Measurements from ENCODE around the gene ERGIC1.
"Not testable (repeated sequence)": the region's sequence is repeated elsewhere in the genome, so short reads cannot be mapped to it uniquely, and the experiment has no call there.

The ERGIC1 gene

GRCh38 chr5:172883066-172883465 lies 49.0 kb downstream of the ERGIC1 start:
- DNase-seq = no peak

DNA sequence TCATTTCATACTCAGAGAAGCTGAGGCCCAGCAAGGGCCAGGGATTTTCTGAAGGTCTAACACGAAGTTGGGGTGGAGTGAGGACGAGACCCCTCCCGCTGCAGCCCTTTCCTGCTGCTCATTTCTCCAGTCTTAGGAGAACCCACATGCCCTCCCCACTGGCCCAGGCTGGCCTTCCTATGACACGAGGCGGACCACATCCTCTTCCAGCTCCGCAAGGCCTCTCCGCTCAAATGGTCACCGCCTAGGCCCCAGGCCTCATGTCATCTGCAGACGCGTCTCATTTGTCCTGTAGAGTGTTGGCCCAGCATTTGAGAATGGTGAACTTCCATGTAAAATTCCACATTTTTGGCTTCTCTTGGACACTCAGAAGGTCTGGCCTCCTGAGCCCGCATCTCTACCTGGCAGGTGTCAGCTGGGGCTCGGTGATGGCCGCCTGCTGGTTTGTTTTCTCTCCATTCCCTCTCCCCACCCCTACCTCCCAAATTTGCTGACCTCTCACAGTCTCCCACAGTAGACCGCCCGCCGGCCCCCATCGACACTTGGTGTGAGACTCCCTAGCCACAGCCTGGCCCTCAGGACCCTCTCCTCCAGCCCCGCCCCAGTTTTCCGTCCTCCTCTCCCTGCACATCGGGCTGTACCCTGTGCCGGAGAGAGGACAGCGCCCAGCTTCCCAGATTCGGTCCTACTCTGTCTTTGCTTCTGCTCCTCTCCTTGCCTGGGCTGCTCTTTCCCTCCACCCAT lies 51.7 kb downstream of the ERGIC1 start:
- no peak for DNase-seq

GRCh38 chr5:172886476-172886875 lies 52.4 kb downstream of the ERGIC1 start:
- no peak for DNase-seq

DNA sequence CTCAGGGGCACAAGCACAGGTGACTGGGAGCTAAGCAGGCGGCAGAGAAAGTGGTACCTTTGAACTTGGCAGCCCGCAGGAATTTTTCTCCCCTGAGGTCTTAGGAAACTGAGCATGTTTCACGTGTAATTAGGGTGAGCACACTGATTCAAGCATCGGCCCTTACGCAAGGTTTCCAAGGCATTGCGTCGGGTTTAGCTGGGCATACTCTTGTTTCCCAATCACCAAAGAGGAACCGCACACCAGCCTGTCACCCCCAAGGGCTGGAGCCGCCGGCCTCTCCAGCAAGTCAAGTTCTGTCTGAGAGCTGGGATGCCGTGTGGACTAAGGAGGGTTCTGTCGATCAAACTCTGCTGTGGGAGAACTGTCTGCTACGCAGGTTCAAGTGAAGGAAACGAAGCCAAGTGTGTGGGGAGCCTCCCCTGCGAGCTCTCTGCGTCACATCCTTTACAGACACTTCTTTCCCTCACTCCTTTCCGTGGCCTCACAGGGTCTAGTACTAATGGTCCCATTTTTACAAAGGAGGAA lies 53.0 kb downstream of the ERGIC1 start:
- no peak for DNase-seq

GRCh38 chr5:172887692-172888091 lies 53.6 kb downstream of the ERGIC1 start:
- DNase-seq = no peak

DNA sequence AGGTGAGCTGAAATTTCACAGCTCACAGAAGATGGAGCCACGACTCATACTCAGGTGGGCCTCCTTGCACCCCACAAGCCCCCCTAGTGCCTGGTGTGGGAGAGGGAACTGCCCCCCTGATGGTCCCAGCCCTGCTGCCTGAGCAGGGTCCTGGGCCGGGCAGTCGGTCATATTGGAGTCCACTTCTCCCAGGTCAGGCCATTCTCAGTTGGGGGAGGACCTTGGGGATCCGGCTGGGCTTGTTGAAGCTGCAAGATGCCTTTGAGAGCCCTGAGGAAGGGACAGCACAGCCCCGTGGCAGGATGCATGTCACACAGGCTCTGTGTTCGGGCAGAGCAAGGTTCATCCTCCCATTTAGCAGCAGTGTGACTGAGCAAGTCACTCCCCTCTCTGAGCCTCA lies 56.6 kb downstream of the ERGIC1 start:
- no peak for DNase-seq

GRCh38 chr5:172891716-172892421 lies 57.8 kb downstream of the ERGIC1 start:
- DNase-seq = no peak

DNA sequence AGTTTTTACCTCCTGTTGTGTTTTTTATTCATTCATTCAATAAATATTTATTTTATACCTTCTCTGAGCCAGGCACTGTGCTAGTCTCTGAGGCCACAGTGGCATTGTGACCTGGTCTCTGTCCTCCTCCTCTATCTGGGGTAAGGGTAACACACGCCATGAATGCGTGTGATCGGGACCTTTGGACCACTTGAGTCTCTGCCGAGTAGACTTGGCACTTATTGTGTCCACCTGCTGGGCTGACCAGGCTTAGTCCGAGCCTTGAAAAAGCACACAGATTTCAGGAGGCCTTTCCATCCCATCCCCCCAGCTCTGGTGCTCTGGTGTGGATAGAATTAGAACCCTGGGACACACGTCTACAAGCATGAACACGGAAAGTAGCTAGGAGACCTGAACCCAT lies 58.7 kb downstream of the ERGIC1 start:
- no peak for DNase-seq

DNA sequence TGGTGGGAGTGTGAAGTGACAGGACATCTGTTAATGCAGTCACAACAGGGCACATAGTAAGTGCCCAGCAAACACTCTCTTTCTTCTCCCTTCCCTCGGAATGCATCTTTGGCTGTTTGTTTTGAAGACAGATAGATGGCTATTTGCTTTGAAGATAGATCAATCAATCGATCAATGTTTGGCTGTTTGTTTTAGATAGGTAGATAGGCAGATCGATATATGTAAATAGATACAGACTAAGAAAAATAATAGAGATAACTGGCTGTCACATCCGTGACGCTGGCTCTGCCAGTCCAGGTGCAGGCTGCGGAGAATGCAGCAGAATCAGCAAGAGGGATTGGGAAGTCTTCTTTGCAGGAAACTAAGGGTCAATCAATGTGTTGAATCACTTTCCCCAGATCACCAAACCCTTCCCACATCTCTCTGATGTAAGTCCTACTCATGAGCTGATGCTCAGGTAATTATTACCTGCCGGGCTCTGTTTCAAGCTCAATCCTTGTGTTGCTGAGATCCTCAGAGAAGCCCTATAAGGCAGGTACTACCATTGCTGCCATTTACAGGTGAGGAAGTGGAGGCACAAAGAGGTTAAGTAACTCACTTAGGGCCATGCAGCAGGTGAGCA lies 60.8 kb downstream of the ERGIC1 start:
- DNase-seq = no peak

GRCh38 chr5:172895549-172895948 lies 61.5 kb downstream of the ERGIC1 start:
- no peak for DNase-seq

DNA sequence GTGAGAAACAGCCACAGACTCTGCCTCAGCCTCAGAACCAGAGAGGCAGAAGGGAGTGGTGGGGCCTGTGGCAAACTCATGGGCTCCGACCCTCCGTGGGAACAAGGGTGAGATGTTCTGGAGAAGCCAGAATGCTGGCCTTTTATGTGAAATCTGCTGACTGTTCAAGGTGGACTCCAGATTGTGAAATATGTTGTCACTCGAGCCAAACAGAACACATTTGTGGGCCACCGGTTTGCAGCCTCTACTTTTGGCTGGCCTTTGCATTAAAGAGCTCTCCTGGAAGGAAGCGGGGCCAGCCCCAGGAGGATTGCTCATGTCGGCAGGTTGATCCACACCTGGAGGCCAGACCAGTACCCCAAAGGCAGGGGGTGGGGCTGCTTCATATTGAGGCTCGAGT lies 62.4 kb downstream of the ERGIC1 start:
- no peak for DNase-seq

GRCh38 chr5:172897067-172897466 lies 63.0 kb downstream of the ERGIC1 start:
- not testable (repeated sequence) for DNase-seq

DNA sequence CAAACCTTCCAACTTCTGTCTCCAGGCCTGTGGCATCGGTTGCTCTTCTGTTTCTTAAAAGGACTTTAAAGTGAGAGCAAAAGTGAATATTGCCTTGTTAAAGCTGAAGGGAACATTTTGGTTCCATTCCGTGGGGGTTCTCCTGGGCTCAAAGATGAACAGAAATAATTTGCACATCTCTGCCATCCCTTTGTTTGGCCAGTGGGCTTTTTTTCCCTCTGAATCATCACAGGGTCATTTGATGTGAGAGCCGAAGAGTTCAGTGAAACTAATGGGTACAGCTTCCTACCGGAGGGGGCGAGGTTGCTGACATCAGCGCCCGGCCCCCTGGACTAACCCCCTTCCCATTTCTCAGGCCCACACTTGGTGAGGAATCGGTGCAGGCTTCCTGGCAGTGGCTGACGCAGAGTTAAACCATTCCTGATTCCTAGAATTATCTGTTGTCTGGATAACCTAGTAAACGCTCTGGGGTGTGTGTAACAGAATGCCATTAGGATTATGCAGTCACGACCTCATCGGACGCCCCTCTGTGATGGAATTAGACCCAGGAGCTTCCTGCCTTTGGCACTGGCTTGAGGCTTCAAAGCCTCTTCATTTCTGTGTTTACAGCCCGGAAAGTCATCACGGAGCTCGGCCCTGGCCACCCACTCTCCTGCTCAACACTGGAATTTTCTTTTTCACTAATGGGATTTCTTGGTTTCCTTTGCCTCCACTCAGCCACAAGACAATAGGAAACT lies 63.6 kb downstream of the ERGIC1 start:
- DNase-seq = no peak

DNA sequence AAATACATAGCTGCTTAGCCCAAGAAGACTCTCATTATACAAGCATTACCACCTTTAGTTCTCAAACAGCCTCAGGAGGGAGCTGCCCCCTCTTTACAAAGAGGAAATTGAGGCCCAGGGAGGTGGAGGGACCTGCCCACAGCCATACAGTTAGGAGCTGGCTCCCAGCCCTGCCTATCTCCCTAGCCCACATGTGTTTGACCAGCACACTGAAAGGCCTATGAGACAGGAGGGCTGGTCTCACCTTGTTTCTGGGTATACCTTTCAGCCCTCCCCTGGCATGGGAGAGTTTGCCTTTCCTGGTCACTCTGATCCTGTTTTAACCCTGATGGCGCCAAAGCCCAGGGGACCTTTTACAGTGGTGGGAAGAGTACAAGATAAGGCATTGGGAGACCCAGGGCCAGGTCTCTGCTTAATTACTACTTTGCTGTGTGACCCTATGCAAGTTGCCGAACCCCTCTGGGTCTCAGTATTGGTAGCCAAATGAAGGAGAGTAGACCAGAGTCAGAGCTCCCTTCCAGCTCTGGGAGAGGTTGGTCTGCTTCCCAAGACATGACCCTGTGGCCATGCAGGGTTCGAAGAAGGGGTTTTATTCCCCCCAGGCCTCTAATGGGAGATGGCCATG lies 64.3 kb downstream of the ERGIC1 start:
- DNase-seq = no peak

GRCh38 chr5:172898843-172899369 lies 64.9 kb downstream of the ERGIC1 start:
- DNase-seq = no peak

GRCh38 chr5:172899436-172899835 lies 65.4 kb downstream of the ERGIC1 start:
- no peak for DNase-seq

- no peak for DNase-seq
These were observed 67.1 kb downstream of the ERGIC1 start for GRCh38 chr5:172901012-172901780.

DNA sequence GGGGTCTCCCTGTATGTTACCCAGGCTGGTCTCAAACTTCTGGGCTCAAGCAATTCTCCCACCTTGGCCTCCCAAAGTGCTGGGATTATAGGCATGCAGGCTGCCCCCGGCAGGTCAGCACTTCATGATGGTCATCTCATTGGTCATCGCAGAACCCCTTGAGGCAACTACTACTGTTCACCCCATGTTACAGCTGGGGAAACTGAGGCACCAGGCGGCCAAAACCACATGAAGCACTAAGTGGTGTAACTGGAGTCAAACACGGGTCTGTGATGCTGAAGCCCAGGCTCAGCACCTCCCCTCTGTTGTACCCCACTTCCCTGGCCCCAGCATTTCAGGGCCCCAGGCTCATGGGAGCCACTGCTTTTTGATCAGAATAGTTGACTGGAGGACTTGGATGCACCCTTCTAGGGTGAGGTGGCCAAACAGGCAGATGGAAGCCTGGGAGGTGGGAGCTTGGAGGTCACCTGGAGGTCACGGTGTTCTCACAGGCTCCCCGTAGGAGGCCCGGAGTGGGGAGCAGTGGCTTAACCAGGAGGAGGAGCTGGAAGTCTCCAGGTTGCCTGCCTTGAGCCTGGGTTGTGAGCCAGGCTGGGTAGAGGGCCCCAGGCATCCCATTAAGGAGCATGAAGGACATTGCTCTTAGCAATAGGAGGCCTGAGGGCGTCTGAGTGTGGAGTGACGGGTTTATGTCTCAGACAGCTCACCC lies 67.9 kb downstream of the ERGIC1 start:
- DNase-seq = no peak

DNA sequence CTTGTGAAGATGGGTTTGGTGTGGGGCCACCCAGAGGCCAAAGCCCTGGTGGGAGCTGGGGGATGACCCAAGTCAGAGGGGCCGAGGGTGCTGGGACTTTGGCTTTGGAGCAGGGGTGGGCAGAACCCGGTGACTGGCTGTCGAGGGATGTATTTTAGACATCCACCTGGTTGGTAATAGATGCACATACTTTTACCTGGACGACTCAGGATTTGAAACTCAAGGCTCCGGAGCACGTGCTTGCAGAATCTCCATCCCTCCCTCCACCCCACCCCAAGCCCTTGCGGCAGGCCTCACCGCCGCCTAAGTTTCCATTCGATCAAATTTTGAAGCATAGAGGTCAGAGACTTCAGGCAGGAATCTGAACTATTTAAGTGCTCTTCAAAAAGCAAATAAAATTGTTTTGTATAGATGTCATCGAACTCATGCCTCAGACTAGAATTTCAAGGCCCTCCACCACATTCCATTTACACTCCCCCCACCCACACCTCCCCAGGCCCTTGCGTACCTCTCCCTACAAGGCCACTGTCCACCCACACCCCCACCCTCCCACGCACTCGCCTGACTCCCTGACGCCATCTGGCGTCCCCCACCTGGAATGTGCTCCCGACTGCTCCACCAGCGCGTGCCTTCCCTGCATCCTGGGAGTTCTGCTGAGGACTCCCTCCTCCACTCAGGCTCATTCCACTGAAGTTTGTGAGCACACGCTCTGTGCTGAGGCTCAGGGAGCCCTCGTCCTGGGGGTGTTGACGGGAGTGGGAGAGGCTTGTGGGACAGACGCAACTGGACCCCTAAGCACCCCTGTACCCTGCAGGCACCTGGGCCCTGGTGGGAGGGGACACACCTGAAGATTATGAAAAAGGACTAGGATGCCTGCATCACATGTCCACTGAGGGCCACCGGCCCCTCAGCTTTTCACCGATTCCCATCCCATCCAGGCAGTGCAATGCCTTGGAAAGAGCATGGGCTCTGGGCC lies 68.7 kb downstream of the ERGIC1 start:
- DNase-seq = no peak

DNA sequence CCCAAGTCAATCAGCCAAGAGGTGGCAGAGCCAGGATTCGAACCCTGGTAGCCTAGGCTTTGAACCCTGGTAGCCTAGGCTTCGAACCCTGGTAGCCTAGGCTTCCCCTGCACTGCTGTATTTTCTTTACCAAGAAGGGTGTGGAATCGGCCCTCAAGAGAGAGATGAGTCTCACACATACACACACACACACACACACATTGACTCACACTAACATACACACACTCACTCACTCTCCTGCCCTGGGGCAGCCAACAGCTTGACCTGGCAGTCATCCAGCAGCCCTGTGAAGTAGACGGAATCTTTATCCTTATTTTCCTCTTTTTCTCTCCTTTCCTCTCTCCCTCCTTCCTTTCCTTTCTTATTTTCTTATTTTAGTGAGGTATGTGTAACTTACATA lies 69.7 kb downstream of the ERGIC1 start:
- no peak for DNase-seq
